Endothelial cell of umbilical vein (primary cell): Measurements from ENCODE around the gene NAMPT. TPM values are rescaled to one million over a fixed set of nuclear protein-coding genes. Genes with fewer than 3 reads are reported as not detected.

ENCODE experiments used
- BruUV-seq: library from RNA; stranded (reverse); fragments of 400-500 nt; replicated peaks from 2 replicates; lab custom pipeline; 2021; lab: Mats Ljungman, UMichigan
- CTCF ChIA-PET: fragments of 300-600, 350-600 bp; sonication (Branson Sonifier 250); formaldehyde crosslinking; loops from one replicate; lab custom pipeline; 2021; ENCODE audit warnings: antibody characterized with exemption, inconsistent platforms; lab: Charles Lee
- POLR2A ChIA-PET: fragments of 300-600, 350-600 bp; sonication (Branson Sonifier 250); formaldehyde crosslinking; loops from one replicate; lab custom pipeline; 2021; ENCODE audit warnings: antibody characterized with exemption, inconsistent platforms; lab: Charles Lee
- DNase-seq: peaks from one replicate; pipeline ENCODE4 v3.0.0-alpha.2; 2011; ENCODE audit warnings: low read depth, low spot score
- FAIRE-seq: peaks from 2 replicates; lab custom pipeline; 2011; peaks lifted over from hg19 to GRCh38; lab: Jason Lieb, UNC
- H2AFZ ChIP-seq: 2 replicates; pipeline ENCODE4 v1.6.0; 2012; ENCODE audit warnings: low read depth, low read length, control low read depth, inconsistent platforms
- H3K27ac ChIP-seq: 2 replicates; pipeline ENCODE4 v1.5.1; 2011; ENCODE audit warnings: low read depth, mild to moderate bottlenecking, control low read depth, low read length, moderate library complexity; ENCODE audit not compliant: insufficient read depth
- H3K27me3 ChIP-seq, 2 experiments: 2 replicates each; pipeline versions ENCODE4 v1.6.0 to v1.6.1; 2011; ENCODE audit warnings: low read length in 2 of 2, mixed read lengths in 1 of 2; ENCODE audit not compliant: control insufficient read depth in 2 of 2, insufficient read depth in 2 of 2
- H3K36me3 ChIP-seq, 2 experiments: 2 replicates in 1 of 2; 3 replicates in 1 of 2; pipeline ENCODE4 v1.5.1; 2011; ENCODE audit warnings: low read length in 2 of 2, mild to moderate bottlenecking in 1 of 2, moderate library complexity in 1 of 2; ENCODE audit not compliant: control insufficient read depth in 2 of 2, insufficient read depth in 2 of 2; ENCODE audit errors: extremely low read depth in 1 of 2
- H3K4me1 ChIP-seq: 3 replicates; pipeline ENCODE4 v1.5.1; 2011; ENCODE audit warnings: mild to moderate bottlenecking, low read length; ENCODE audit not compliant: control insufficient read depth, insufficient read depth; ENCODE audit errors: extremely low read depth
- H3K4me2 ChIP-seq: 2 replicates; pipeline ENCODE4 v1.6.1; 2011; ENCODE audit warnings: low read length, control low read depth, mixed read lengths; ENCODE audit not compliant: insufficient read depth
- H3K4me3 ChIP-seq, 3 experiments: fragments of 200-600 bp in 1 of 3; sonication (generic), shearing (Covaris generic) in 1 of 3; replicated peaks in 1 of 3; 2 replicates each; pipeline ENCODE4 v1.5.1; 2011 to 2016; ENCODE audit warnings: control low read depth in 3 of 3, low read length in 3 of 3, mild to moderate bottlenecking in 2 of 3, inconsistent platforms in 1 of 3, low read depth in 1 of 3, moderate library complexity in 1 of 3; ENCODE audit not compliant: insufficient read depth in 1 of 3
- H3K79me2 ChIP-seq: 2 replicates; pipeline ENCODE4 v1.6.0; 2012; ENCODE audit warnings: low read length, inconsistent platforms; ENCODE audit not compliant: control insufficient read depth, insufficient read depth
- H3K9ac ChIP-seq: replicated peaks from 2 replicates; pipeline ENCODE3; 2011; ENCODE audit warnings: low read length, control low read depth; ENCODE audit not compliant: insufficient read depth; ENCODE audit errors: extremely low read depth
- H3K9me1 ChIP-seq: replicated peaks from 3 replicates; pipeline ENCODE4 v1.6.0; 2011; ENCODE audit warnings: mild to moderate bottlenecking, low read length; ENCODE audit not compliant: control insufficient read depth, insufficient read depth; ENCODE audit errors: extremely low read depth
- H3K9me3 ChIP-seq: replicated peaks from 2 replicates; pipeline ENCODE4 v1.5.1; 2012; ENCODE audit warnings: low read length, inconsistent platforms; ENCODE audit not compliant: control insufficient read depth, insufficient read depth
- H4K20me1 ChIP-seq: replicated peaks from 2 replicates; pipeline ENCODE3; 2011; ENCODE audit warnings: mild to moderate bottlenecking, low read length; ENCODE audit not compliant: control insufficient read depth, insufficient read depth; ENCODE audit errors: extremely low read depth
- FOS ChIP-seq: IDR thresholded peaks from 2 replicates; pipeline ENCODE4 v1.6.1; 2011; ENCODE audit warnings: mild to moderate bottlenecking, low read length, moderate library complexity, borderline replicate concordance; ENCODE audit not compliant: insufficient read depth
- JUN ChIP-seq: IDR thresholded peaks from 2 replicates; pipeline ENCODE4 v1.6.1; 2011; ENCODE audit warnings: borderline replicate concordance, low read depth; ENCODE audit not compliant: insufficient read length, insufficient read depth
- MYC ChIP-seq: IDR thresholded peaks from one replicate; pipeline ENCODE4 v1.6.1; 2011; ENCODE audit warnings: mild to moderate bottlenecking, low read depth, low read length
- POLR2A ChIP-seq: IDR thresholded peaks from 2 replicates; pipeline ENCODE4 v1.6.1; 2012; ENCODE audit warnings: low read depth, mild to moderate bottlenecking, control low read depth, low read length
- POLR2AphosphoS5 ChIP-seq: IDR thresholded peaks from 2 replicates; pipeline ENCODE4 v1.6.1; 2012; ENCODE audit warnings: low read depth, mild to moderate bottlenecking, control low read depth, low read length, moderate library complexity; ENCODE audit not compliant: insufficient read depth
- dilution Hi-C: fragments of 300-500 bp; cut with MboI; formaldehyde crosslinking; loops from one replicate; pipeline ENCODE4 v1.15.0; 2019; ENCODE audit warnings: low sequenced_read_pairs; ENCODE audit not compliant: extremely low pct_ligation_motif_present
- intact Hi-C: fragments of 100-400 bp; cut with micrococcal nuclease; formaldehyde crosslinking; loops from one replicate; pipeline ENCODE4 v1.10.0; 2022
- polyA plus RNA-seq, 4 experiments: library from polyadenylated mRNA; depleted of rRNA in 3 of 4; stranded (reverse) in 3 of 4; unstranded in 1 of 4; fragments of >200 nt; gene quantifications; 2 replicates each; pipeline versions ENCODE4 v1.2.1 to v1.2.3, GENCODE V29; 2011 to 2012; ENCODE audit warnings: missing spikeins in 1 of 4
- total RNA-seq: library from RNA; stranded (reverse); gene quantifications from 2 replicates; pipeline ENCODE4 v1.2.3, GENCODE V29; 2021
- TF ChIP-seq, protein P1 (sequence below), 2 donors: IDR thresholded peaks; 1 replicate in 1 of 2; 2 replicates in 1 of 2; pipeline ENCODE4 v1.5.1; 2011; ENCODE audit warnings: low read length in 2 of 2, mild to moderate bottlenecking in 2 of 2, moderate library complexity in 2 of 2, control low read depth in 1 of 2, inconsistent platforms in 1 of 2, low read depth in 1 of 2; ENCODE audit not compliant: insufficient read depth in 1 of 2; ENCODE audit errors: extremely low read depth in 1 of 2

Gene NAMPT
- total and polyA plus RNA-seq, 2 donors (not counting 3 experiments of a cell fraction or from before 2014, with no cell fraction given), result 17.5 to 133 TPM

DNA sequence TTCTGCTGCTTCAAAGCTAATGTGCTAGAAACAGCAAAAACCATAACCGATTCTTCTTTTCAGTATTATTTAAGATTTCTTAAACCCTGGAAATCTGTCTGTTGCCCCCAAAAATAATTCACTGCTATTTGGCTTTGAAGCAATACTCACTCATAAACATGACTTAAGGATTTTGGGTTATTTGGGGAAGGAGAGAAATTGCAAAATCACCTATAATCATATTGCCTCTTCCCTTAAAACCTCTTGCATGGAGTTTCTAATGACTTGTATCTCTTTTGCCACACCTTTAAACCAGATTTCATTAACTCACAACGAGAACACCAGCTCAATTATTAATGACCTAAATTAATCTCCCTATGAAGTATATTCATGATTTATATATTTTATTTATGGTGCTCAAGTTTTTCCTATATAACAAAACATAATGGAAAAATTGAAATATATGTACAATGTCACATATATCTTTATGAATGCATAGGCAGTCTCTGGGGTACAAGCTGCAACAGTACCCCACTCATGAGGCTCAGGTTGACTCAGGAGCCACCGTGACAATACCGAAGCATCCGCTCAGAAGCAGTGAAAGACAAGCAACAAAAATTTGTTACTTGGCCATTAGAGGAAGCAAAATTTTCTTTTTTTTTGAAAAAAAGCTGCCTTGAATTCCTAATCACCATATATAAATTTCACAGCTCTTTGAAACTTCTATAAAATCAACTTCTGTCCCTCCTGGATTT, 3.0 kb downstream of the NAMPT start:
- Histone ChIP-seq H3K4me1 (peaks cover 44% of the 10 kb centered on the region), H3K27me3 (no peaks in the 10 kb centered on the region), H2AFZ (no peak overlapping the region), H3K9me1 (no peaks in the 10 kb centered on the region), H3K9ac (no peak overlapping the region), H3K27ac (no peak overlapping the region), H3K4me2 (peak overlapping the region; percentile 99), H3K36me3 (peaks cover 0 to 4% of the 10 kb centered on the region in 2 experiments), H4K20me1 (peaks cover 9% of the 10 kb centered on the region), H3K4me3 (peak overlapping the region in 1 of 3 experiments; percentile 9), H3K79me2 (peaks cover 74% of the 10 kb centered on the region), H3K9me3 (no peaks in the 10 kb centered on the region)
- BruUV-seq, result no TSS peak
- intact Hi-C loops (no loop called here), dilution Hi-C loops (no loop called here)
- DNase-seq (no peak), FAIRE-seq (no peak)
- TF ChIP-seq FOS (no peak), POLR2AphosphoS5 (no peak), POLR2A (no peak), MYC (no peak), JUN (no peak)
- TF ChIP-seq, protein P1, sequence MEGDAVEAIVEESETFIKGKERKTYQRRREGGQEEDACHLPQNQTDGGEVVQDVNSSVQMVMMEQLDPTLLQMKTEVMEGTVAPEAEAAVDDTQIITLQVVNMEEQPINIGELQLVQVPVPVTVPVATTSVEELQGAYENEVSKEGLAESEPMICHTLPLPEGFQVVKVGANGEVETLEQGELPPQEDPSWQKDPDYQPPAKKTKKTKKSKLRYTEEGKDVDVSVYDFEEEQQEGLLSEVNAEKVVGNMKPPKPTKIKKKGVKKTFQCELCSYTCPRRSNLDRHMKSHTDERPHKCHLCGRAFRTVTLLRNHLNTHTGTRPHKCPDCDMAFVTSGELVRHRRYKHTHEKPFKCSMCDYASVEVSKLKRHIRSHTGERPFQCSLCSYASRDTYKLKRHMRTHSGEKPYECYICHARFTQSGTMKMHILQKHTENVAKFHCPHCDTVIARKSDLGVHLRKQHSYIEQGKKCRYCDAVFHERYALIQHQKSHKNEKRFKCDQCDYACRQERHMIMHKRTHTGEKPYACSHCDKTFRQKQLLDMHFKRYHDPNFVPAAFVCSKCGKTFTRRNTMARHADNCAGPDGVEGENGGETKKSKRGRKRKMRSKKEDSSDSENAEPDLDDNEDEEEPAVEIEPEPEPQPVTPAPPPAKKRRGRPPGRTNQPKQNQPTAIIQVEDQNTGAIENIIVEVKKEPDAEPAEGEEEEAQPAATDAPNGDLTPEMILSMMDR (IDR thresholded peaks at IDR 0.05; ENCODE audit: extremely low read depth in 1 of 2, insufficient read depth in 1 of 2, low read depth in 1 of 2, low read length in 2 of 2), result no peak
- ChIA-PET POLR2A (no interaction called here), CTCF (interaction anchor here (0.6 to 2.1 kb wide), 6 partner anchors 64 to 378 kb away, joined by 3 to 13 read pairs (median 3); no protein-coding TSS in a partner anchor)
